Ectodermal cell (in vitro differentiated cells): Measurements from ENCODE around the gene PRKACB.

Experiments
- H3K27ac ChIP-seq: 2 replicates; pipeline ENCODE4 v1.7.0; 2013; ENCODE audit warnings: mild to moderate bottlenecking, low read depth, low read length; ENCODE audit not compliant: insufficient read depth, poor library complexity, severe bottlenecking
- H3K27me3 ChIP-seq: 2 replicates; pipeline ENCODE4 v1.7.0; 2013; ENCODE audit warnings: mild to moderate bottlenecking, low read length; ENCODE audit not compliant: insufficient read depth, control insufficient read depth, poor library complexity, severe bottlenecking
- H3K36me3 ChIP-seq: one replicate; pipeline ENCODE4 v1.7.0; 2013; ENCODE audit warnings: low read length; ENCODE audit not compliant: control insufficient read depth, insufficient read depth
- H3K4me1 ChIP-seq: one replicate; pipeline ENCODE4 v1.7.0; 2013; ENCODE audit warnings: low read length; ENCODE audit not compliant: control insufficient read depth, insufficient read depth
- H3K4me3 ChIP-seq: 2 replicates; pipeline ENCODE4 v1.7.0; 2013; ENCODE audit warnings: low read depth, low read length, control low read depth; ENCODE audit not compliant: insufficient read depth
- H3K9me3 ChIP-seq: 2 replicates; pipeline ENCODE4 v1.7.0; 2013; ENCODE audit warnings: mild to moderate bottlenecking, low read length, moderate library complexity; ENCODE audit not compliant: control insufficient read depth
- WGBS, 2 experiments: methylation state at CpG; one replicate each; pipeline ENCODE4 v1.1.7; 2013; ENCODE audit warnings: missing lambda C conversion rate in 2 of 2; 5-methylcytosine and 5-hydroxymethylcytosine counted together

PRKACB gene

GRCh38 chr1:84247425-84248220, 103.6 kb downstream of the PRKACB start:
- Histone ChIP-seq H3K4me3 (no peak overlapping the region), H3K36me3 (no peaks in the 10 kb centered on the region), H3K4me1 (no peaks in the 10 kb centered on the region), H3K27me3 (no peaks in the 10 kb centered on the region), H3K27ac (no peak overlapping the region), H3K9me3 (no peaks in the 10 kb centered on the region)
- 92 to 95% methylated on average over 11 of the region's 11 CpGs for WGBS, 2 experiments

- Histone ChIP-seq H3K4me3 (no peak overlapping the region), H3K27ac (no peak overlapping the region), H3K36me3 (no peaks in the 10 kb centered on the region), H3K9me3 (no peaks in the 10 kb centered on the region), H3K4me1 (no peaks in the 10 kb centered on the region), H3K27me3 (no peaks in the 10 kb centered on the region)
- WGBS, 2 experiments = 89 to 100% methylated on average over 1 of the region's 2 CpGs
Observed at GRCh38 chr1:84250668-84251067, 106.6 kb downstream of the PRKACB start.

- Histone ChIP-seq H3K4me1 (no peaks in the 10 kb centered on the region), H3K27me3 (no peaks in the 10 kb centered on the region), H3K9me3 (no peaks in the 10 kb centered on the region), H3K36me3 (no peaks in the 10 kb centered on the region), H3K27ac (no peak overlapping the region), H3K4me3 (no peak overlapping the region)
- 90 to 96% methylated on average over 2 of the region's 2 CpGs for WGBS, 2 experiments
Observed at GRCh38 chr1:84253036-84253435, 109.0 kb downstream of the PRKACB start.

- H3K27ac ChIP-seq = no peak overlapping the region
- H3K9me3 ChIP-seq = no peaks in the 10 kb centered on the region
- no peaks in the 10 kb centered on the region for H3K36me3 ChIP-seq
- no peak overlapping the region for H3K4me3 ChIP-seq
- no peaks in the 10 kb centered on the region for H3K27me3 ChIP-seq
- WGBS, 2 experiments = 88 to 90% methylated on average over 4 of the region's 4 CpGs
- H3K4me1 ChIP-seq = no peaks in the 10 kb centered on the region
Observed at GRCh38 chr1:84253891-84254290, 109.8 kb downstream of the PRKACB start.

GRCh38 chr1:84254703-84255238, 110.7 kb downstream of the PRKACB start:
- H3K27me3 ChIP-seq = no peaks in the 10 kb centered on the region
- H3K9me3 ChIP-seq = no peaks in the 10 kb centered on the region
- no peak overlapping the region for H3K4me3 ChIP-seq
- H3K4me1 ChIP-seq = no peaks in the 10 kb centered on the region
- WGBS, 2 experiments = 89 to 98% methylated on average over 1 to 2 of the region's 2 CpGs
- no peak overlapping the region for H3K27ac ChIP-seq
- H3K36me3 ChIP-seq = no peaks in the 10 kb centered on the region

GRCh38 chr1:84255582-84255981, 111.5 kb downstream of the PRKACB start:
- Histone ChIP-seq H3K27me3 (no peaks in the 10 kb centered on the region), H3K4me1 (no peaks in the 10 kb centered on the region), H3K36me3 (no peaks in the 10 kb centered on the region), H3K9me3 (no peaks in the 10 kb centered on the region), H3K27ac (no peak overlapping the region), H3K4me3 (no peak overlapping the region)

- WGBS, 2 experiments = 90 to 93% methylated on average over 2 of the region's 2 CpGs
- Histone ChIP-seq H3K9me3 (no peaks in the 10 kb centered on the region), H3K27me3 (no peaks in the 10 kb centered on the region), H3K4me1 (no peaks in the 10 kb centered on the region), H3K4me3 (no peak overlapping the region), H3K27ac (no peak overlapping the region), H3K36me3 (no peaks in the 10 kb centered on the region)
Observed at GRCh38 chr1:84257617-84258016, 113.5 kb downstream of the PRKACB start.

GRCh38 chr1:84259376-84259775, 115.3 kb downstream of the PRKACB start:
- no peaks in the 10 kb centered on the region for H3K4me1 ChIP-seq
- H3K4me3 ChIP-seq = no peak overlapping the region
- 95 to 100% methylated on average over 2 of the region's 2 CpGs for WGBS, 2 experiments
- no peak overlapping the region for H3K27ac ChIP-seq
- H3K27me3 ChIP-seq = no peaks in the 10 kb centered on the region
- no peaks in the 10 kb centered on the region for H3K36me3 ChIP-seq
- H3K9me3 ChIP-seq = no peaks in the 10 kb centered on the region

GRCh38 chr1:84259989-84260388, 115.9 kb downstream of the PRKACB start:
- 97% methylated on average over 2 of the region's 2 CpGs for WGBS, 2 experiments
- Histone ChIP-seq H3K9me3 (no peaks in the 10 kb centered on the region), H3K4me3 (no peak overlapping the region), H3K4me1 (no peaks in the 10 kb centered on the region), H3K27ac (no peak overlapping the region), H3K36me3 (no peaks in the 10 kb centered on the region), H3K27me3 (no peaks in the 10 kb centered on the region)

GRCh38 chr1:84260852-84261518, 116.9 kb downstream of the PRKACB start:
- H3K4me3 ChIP-seq = no peak overlapping the region
- no peaks in the 10 kb centered on the region for H3K27me3 ChIP-seq
- H3K4me1 ChIP-seq = no peaks in the 10 kb centered on the region
- no peaks in the 10 kb centered on the region for H3K36me3 ChIP-seq
- H3K27ac ChIP-seq = no peak overlapping the region
- 88 to 90% methylated on average over 3 of the region's 3 CpGs for WGBS, 2 experiments
- H3K9me3 ChIP-seq = no peaks in the 10 kb centered on the region
